Measurements from ENCODE around the gene MUC5AC.

Gene MUC5AC

GRCh38 chr11:1206391-1207271 is 48.9 kb downstream of the MUC5AC start:
- Histone ChIP-seq H3K27ac (ENCODE audit: low read length) (no peak overlapping the region), H3K4me1 (ENCODE audit: insufficient read depth, low read length) (no peaks in the 10 kb centered on the region), H3K9ac (ENCODE audit: low read depth, low read length) (no peak overlapping the region), H3K79me2 (ENCODE audit: insufficient read depth, low read length) (no peaks in the 10 kb centered on the region), H3K27me3 (ENCODE audit: insufficient read depth, low read length, poor library complexity) (no peaks in the 10 kb centered on the region), H2AFZ (ENCODE audit: low read depth, low read length) (no peak overlapping the region), H3K4me2 (ENCODE audit: insufficient read depth, low read length) (no peak overlapping the region), H3K9me3 (ENCODE audit: insufficient read depth, low read length, severe bottlenecking) (peaks cover 3% of the 10 kb centered on the region), H3K4me3 (ENCODE audit: low read depth in 1 of 2, low read length in 2 of 2) (no peak overlapping the region), H4K20me1 (ENCODE audit: insufficient read depth, low read length) (peaks cover 12% of the 10 kb centered on the region), H3K36me3 (ENCODE audit: insufficient read depth, low read length) (no peaks in the 10 kb centered on the region)
- DNase-seq = no peak
- ATAC-seq (ENCODE audit: insufficient read depth, low read depth) = no peak
- no peak for TF ChIP-seq EZH2 (IDR thresholded peaks at IDR 0.05; ENCODE audit: borderline replicate concordance, low read depth, low read length, severe bottlenecking)
- TF ChIP-seq, protein P1, sequence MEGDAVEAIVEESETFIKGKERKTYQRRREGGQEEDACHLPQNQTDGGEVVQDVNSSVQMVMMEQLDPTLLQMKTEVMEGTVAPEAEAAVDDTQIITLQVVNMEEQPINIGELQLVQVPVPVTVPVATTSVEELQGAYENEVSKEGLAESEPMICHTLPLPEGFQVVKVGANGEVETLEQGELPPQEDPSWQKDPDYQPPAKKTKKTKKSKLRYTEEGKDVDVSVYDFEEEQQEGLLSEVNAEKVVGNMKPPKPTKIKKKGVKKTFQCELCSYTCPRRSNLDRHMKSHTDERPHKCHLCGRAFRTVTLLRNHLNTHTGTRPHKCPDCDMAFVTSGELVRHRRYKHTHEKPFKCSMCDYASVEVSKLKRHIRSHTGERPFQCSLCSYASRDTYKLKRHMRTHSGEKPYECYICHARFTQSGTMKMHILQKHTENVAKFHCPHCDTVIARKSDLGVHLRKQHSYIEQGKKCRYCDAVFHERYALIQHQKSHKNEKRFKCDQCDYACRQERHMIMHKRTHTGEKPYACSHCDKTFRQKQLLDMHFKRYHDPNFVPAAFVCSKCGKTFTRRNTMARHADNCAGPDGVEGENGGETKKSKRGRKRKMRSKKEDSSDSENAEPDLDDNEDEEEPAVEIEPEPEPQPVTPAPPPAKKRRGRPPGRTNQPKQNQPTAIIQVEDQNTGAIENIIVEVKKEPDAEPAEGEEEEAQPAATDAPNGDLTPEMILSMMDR (IDR thresholded peaks at IDR 0.05; ENCODE audit: borderline replicate concordance, extremely low read depth, low read length, poor library complexity, severe bottlenecking) = no peak

DNA sequence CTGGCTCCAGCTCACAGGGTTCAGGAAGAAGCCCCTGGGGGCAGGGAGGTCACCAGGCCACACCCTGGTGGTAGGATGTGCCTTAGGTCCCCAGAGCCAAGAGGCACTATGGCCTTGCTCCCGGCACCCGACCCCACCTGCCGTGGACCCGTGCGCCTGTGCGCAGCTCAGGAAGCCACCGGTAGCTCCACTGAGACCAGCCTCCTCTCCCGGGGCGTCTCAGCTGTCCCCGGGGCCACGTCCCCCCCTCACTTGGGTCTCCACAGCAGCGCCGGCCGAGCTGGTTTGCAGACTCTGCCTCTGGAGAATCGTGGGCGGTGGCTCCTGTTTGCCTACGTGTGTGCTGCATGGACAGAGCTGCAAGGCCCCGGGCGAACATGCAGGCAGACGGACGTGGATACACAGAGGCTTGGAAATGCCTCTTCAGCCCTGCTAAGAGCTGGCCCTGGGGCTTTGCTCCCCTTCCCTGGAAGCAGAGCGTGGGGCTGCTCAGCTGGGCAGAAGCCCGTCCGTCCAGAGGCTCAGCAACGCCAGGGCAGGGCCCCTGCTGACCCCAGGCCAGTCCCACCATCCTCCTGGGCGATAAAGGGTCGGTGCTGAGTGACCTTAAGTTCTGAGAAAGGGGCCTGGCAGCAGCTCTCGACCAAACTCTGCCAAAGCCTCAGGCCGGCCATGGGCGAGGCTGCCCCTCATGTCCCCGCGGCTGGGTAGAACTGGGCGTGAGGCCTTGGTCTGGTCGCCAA is 49.8 kb downstream of the MUC5AC start:
- no peaks in the 10 kb centered on the region for H3K79me2 ChIP-seq (ENCODE audit: insufficient read depth, low read length)
- TF ChIP-seq, protein P1 (IDR thresholded peaks at IDR 0.05; ENCODE audit: borderline replicate concordance, extremely low read depth, low read length, poor library complexity, severe bottlenecking) = no peak
- no peak for TF ChIP-seq EZH2 (IDR thresholded peaks at IDR 0.05; ENCODE audit: borderline replicate concordance, low read depth, low read length, severe bottlenecking)
- H3K27ac ChIP-seq (ENCODE audit: low read length) = no peak overlapping the region
- no peak overlapping the region for H2AFZ ChIP-seq (ENCODE audit: low read depth, low read length)
- no peaks in the 10 kb centered on the region for H3K27me3 ChIP-seq (ENCODE audit: insufficient read depth, low read length, poor library complexity)
- no peak overlapping the region for H3K9ac ChIP-seq (ENCODE audit: low read depth, low read length)
- ATAC-seq (ENCODE audit: insufficient read depth, low read depth) = no peak
- no peak overlapping the region for H3K4me3 ChIP-seq (ENCODE audit: low read depth in 1 of 2, low read length in 2 of 2)
- no peak for DNase-seq
- peaks cover 6% of the 10 kb centered on the region; the same call in 1 of the 2 replicates for H4K20me1 ChIP-seq (ENCODE audit: insufficient read depth, low read length)
- no peak overlapping the region for H3K4me2 ChIP-seq (ENCODE audit: insufficient read depth, low read length)
- peaks cover 6% of the 10 kb centered on the region for H3K9me3 ChIP-seq (ENCODE audit: insufficient read depth, low read length, severe bottlenecking)
- H3K36me3 ChIP-seq (ENCODE audit: insufficient read depth, low read length) = no peaks in the 10 kb centered on the region
- H3K4me1 ChIP-seq (ENCODE audit: insufficient read depth, low read length) = no peaks in the 10 kb centered on the region

DNA sequence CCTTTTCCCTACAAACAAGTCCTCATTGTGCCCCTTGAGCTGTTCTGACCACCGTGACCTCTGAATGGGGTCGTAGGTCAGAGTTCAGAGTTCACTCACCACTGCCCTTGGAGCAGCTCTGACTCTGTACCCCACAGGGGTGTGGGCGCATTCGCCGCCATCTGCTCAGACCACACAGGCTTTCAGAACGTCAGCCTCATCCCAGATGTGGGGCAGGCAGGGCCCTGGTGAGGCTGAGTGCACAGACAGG is 50.3 kb downstream of the MUC5AC start:
- Histone ChIP-seq H3K79me2 (ENCODE audit: insufficient read depth, low read length) (no peaks in the 10 kb centered on the region), H3K4me1 (ENCODE audit: insufficient read depth, low read length) (no peaks in the 10 kb centered on the region), H3K9ac (ENCODE audit: low read depth, low read length) (no peak overlapping the region), H3K27me3 (ENCODE audit: insufficient read depth, low read length, poor library complexity) (no peaks in the 10 kb centered on the region), H2AFZ (ENCODE audit: low read depth, low read length) (no peak overlapping the region), H3K4me3 (ENCODE audit: low read depth in 1 of 2, low read length in 2 of 2) (no peak overlapping the region), H4K20me1 (ENCODE audit: insufficient read depth, low read length) (peaks cover 3% of the 10 kb centered on the region; the same call in 1 of the 2 replicates), H3K27ac (ENCODE audit: low read length) (no peak overlapping the region), H3K9me3 (ENCODE audit: insufficient read depth, low read length, severe bottlenecking) (peaks cover 6% of the 10 kb centered on the region), H3K36me3 (ENCODE audit: insufficient read depth, low read length) (no peaks in the 10 kb centered on the region), H3K4me2 (ENCODE audit: insufficient read depth, low read length) (no peak overlapping the region)
- DNase-seq = no peak
- TF ChIP-seq, protein P1 (IDR thresholded peaks at IDR 0.05; ENCODE audit: borderline replicate concordance, extremely low read depth, low read length, poor library complexity, severe bottlenecking) = no peak
- TF ChIP-seq EZH2 (IDR thresholded peaks at IDR 0.05; ENCODE audit: borderline replicate concordance, low read depth, low read length, severe bottlenecking) = no peak
- ATAC-seq (ENCODE audit: insufficient read depth, low read depth) = no peak

Measured in DND-41 (cell line).